SU-DHL-6 (cell line): Measurements from ENCODE around the gene RIIAD1.

ENCODE experiments used
- CTCF ChIP-seq: fragments of 200-600 bp; sonication (generic); IDR thresholded peaks from one replicate; pipeline ENCODE4 v1.5.1; 2017; ENCODE audit warnings: antibody characterized with exemption, mild to moderate bottlenecking, low read length, moderate library complexity; ENCODE audit not compliant: insufficient read depth, poor library complexity, severe bottlenecking
- EZH2phosphoT487 ChIP-seq: fragments of 200-600 bp; sonication (generic), shearing (Covaris generic); conservative IDR thresholded peaks from 2 replicates; pipeline ENCODE4 v1.6.1; 2018; ENCODE audit warnings: mild to moderate bottlenecking, antibody characterized with exemption, low read length, moderate library complexity, mixed read lengths

GRCh38 chr1:151774256-151774922 lies 53.1 kb downstream of the RIIAD1 start:
- TF ChIP-seq CTCF (no peak), EZH2phosphoT487 (no peak)
